Uterus (tissue), 4 donors: ENCODE measurements around the gene INTU. TPM values are rescaled to one million over a fixed set of nuclear protein-coding genes. Genes with fewer than 3 reads are reported as not detected.

Experiments
- DNase-seq, 2 donors: peaks; one replicate each; pipeline ENCODE4 v3.0.0-alpha.2; 2019 to 2020
- H3K27ac ChIP-seq, 2 donors: fragments of 200-600 bp; sonication (generic); 1 replicate in 1 of 2; 2 replicates in 1 of 2; pipeline ENCODE4 v1.5.1; 2016 to 2018
- H3K27me3 ChIP-seq, 2 donors: fragments of 200-600 bp; sonication (generic); one replicate each; pipeline ENCODE4 v1.5.1; 2018 to 2019; ENCODE audit warnings: control low read depth in 1 of 2
- H3K36me3 ChIP-seq, 2 donors: fragments of 200-600 bp; sonication (generic); one replicate each; pipeline ENCODE4 v1.5.1; 2019; ENCODE audit warnings: control low read depth in 1 of 2
- H3K4me1 ChIP-seq, 2 donors: fragments of 200-600 bp; sonication (generic); one replicate each; pipeline ENCODE4 v1.5.1; 2018 to 2019; ENCODE audit warnings: control low read depth in 1 of 2
- H3K4me3 ChIP-seq, 2 donors: fragments of 200-600 bp; sonication (generic); 1 replicate in 1 of 2; 2 replicates in 1 of 2; pipeline ENCODE4 v1.5.1; 2018 to 2019; ENCODE audit warnings: mild to moderate bottlenecking in 1 of 2
- H3K9me3 ChIP-seq, 2 donors: fragments of 200-600 bp; sonication (generic); one replicate each; pipeline ENCODE4 v1.5.1; 2019; ENCODE audit warnings: control low read depth in 1 of 2
- POLR2A ChIP-seq, 2 donors: fragments of 450-650 bp; IDR thresholded peaks; one replicate each; pipeline ENCODE4 v1.6.1; 2016; ENCODE audit warnings: antibody characterized with exemption in 2 of 2, mild to moderate bottlenecking in 1 of 2, moderate library complexity in 1 of 2
- intact Hi-C: fragments of 100-400 bp; cut with DNase I; formaldehyde crosslinking; loops from one replicate; pipeline ENCODE4 v1.15.1; 2023; ENCODE audit warnings: low total_unique reads
- total RNA-seq, 4 donors: library from RNA; depleted of rRNA in 3 of 4; stranded (reverse); fragments of >200 nt in 3 of 4; gene quantifications; one replicate each; pipeline versions ENCODE4 v1.1.0 to v1.2.4, GENCODE V29; 2014 to 2023
- TF ChIP-seq, protein P1 (sequence below), 4 experiments: fragments of 200-600 bp in 2 of 4; fragments of 450-650 bp in 2 of 4; sonication (generic) in 2 of 4; IDR thresholded peaks; one replicate each; pipeline ENCODE4 v1.5.1; 2016 to 2019; ENCODE audit warnings: antibody characterized with exemption in 4 of 4, mild to moderate bottlenecking in 2 of 4, moderate library complexity in 1 of 4
- donor health status: DM: yes; HTN: yes; CAD: no.

The INTU gene
- total RNA-seq, 4 donors from 2014 or later = 5.3 to 31.5 (median 11.4) TPM

DNA sequence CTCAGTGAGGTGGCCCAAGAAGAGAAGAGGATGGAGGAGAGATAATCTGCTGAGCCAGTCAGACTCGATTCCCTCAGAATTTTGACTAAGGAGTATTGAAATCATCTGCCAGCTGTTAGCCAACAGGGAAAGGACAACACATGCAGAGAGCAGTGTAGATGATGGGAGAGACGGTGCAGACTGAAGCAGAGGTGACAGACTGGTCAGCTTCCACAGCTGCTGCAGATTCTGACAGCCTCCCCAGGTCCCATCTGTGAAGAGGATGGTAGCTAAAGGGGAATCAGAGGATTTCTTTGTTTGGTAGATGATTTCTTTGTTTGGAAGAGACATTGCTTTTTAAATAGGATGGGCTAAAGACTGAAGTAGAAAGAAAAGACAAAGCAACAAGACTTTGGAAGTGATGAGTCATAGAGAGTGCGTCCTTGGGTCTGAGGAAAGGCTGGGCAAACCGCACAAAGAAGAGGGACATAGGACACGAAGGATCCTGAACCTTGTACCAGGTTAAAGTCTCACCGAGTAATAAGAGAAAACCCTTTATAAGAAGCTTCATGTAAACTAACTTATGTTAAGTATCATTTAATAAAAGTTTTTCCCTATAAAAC lies 27.6 kb downstream of the INTU start:
- no peaks in the 10 kb centered on the region for H3K9me3 ChIP-seq
- DNase-seq = no peak
- no peak overlapping the region for H3K27ac ChIP-seq
- no peak overlapping the region for H3K4me3 ChIP-seq
- no peaks in the 10 kb centered on the region for H3K36me3 ChIP-seq
- no peaks in the 10 kb centered on the region for H3K27me3 ChIP-seq
- TF ChIP-seq, protein P1, sequence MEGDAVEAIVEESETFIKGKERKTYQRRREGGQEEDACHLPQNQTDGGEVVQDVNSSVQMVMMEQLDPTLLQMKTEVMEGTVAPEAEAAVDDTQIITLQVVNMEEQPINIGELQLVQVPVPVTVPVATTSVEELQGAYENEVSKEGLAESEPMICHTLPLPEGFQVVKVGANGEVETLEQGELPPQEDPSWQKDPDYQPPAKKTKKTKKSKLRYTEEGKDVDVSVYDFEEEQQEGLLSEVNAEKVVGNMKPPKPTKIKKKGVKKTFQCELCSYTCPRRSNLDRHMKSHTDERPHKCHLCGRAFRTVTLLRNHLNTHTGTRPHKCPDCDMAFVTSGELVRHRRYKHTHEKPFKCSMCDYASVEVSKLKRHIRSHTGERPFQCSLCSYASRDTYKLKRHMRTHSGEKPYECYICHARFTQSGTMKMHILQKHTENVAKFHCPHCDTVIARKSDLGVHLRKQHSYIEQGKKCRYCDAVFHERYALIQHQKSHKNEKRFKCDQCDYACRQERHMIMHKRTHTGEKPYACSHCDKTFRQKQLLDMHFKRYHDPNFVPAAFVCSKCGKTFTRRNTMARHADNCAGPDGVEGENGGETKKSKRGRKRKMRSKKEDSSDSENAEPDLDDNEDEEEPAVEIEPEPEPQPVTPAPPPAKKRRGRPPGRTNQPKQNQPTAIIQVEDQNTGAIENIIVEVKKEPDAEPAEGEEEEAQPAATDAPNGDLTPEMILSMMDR (IDR thresholded peaks at IDR 0.05) = no peak
- no peak for TF ChIP-seq POLR2A (IDR thresholded peaks at IDR 0.05)
- intact Hi-C loops = no loop called here
- no peaks in the 10 kb centered on the region for H3K4me1 ChIP-seq

- Histone ChIP-seq H3K27ac (no peak overlapping the region), H3K4me1 (no peaks in the 10 kb centered on the region), H3K27me3 (no peaks in the 10 kb centered on the region), H3K4me3 (no peak overlapping the region), H3K9me3 (no peaks in the 10 kb centered on the region), H3K36me3 (peaks cover 0 to 3% of the 10 kb centered on the region in 2 donors)
- intact Hi-C loops = no loop called here
- TF ChIP-seq, protein P1 (IDR thresholded peaks at IDR 0.05) = no peak
- no peak for TF ChIP-seq POLR2A (IDR thresholded peaks at IDR 0.05)
- DNase-seq = no peak
These were observed 34.4 kb downstream of the INTU start for GRCh38 chr4:127667116-127667515.

- Histone ChIP-seq H3K4me3 (no peak overlapping the region), H3K27me3 (no peaks in the 10 kb centered on the region), H3K9me3 (no peaks in the 10 kb centered on the region), H3K36me3 (peaks cover 0 to 3% of the 10 kb centered on the region in 2 donors), H3K4me1 (no peaks in the 10 kb centered on the region), H3K27ac (no peak overlapping the region)
- no peak for DNase-seq
- intact Hi-C loops = no loop called here
- TF ChIP-seq POLR2A (IDR thresholded peaks at IDR 0.05) = no peak
- TF ChIP-seq, protein P1 (IDR thresholded peaks at IDR 0.05) = no peak
These were observed 35.0 kb downstream of the INTU start for GRCh38 chr4:127667772-127668171.

DNA sequence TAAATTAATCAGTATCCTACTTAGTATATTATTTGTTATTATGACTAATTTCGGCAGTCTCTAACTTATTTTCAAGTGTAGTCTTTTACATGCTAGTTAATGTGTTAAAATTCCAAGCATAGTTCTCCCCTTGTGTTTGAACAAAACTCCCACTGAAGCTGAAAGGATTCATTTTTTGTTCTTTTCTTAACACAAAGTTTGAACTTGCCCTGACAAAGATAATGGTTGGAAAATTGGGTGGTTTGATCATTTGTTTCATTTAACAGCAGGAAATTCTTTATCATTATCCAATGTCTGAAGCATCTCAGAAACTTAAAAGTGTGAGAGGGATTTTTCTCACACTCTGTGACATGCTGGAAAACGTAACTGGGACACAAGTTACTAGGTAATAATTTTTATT lies 36.0 kb downstream of the INTU start:
- Histone ChIP-seq H3K4me1 (no peaks in the 10 kb centered on the region), H3K4me3 (no peak overlapping the region), H3K9me3 (no peaks in the 10 kb centered on the region), H3K27ac (no peak overlapping the region), H3K27me3 (no peaks in the 10 kb centered on the region), H3K36me3 (peaks cover 0 to 3% of the 10 kb centered on the region in 2 donors)
- intact Hi-C loops = no loop called here
- DNase-seq = no peak
- TF ChIP-seq POLR2A (IDR thresholded peaks at IDR 0.05) = no peak
- TF ChIP-seq, protein P1 (IDR thresholded peaks at IDR 0.05) = no peak

- intact Hi-C loops = no loop called here
- no peak overlapping the region for H3K4me3 ChIP-seq
- H3K27me3 ChIP-seq = no peaks in the 10 kb centered on the region
- DNase-seq = no peak
- TF ChIP-seq POLR2A (IDR thresholded peaks at IDR 0.05) = no peak
- TF ChIP-seq, protein P1 (IDR thresholded peaks at IDR 0.05) = no peak
- no peak overlapping the region for H3K27ac ChIP-seq
- H3K9me3 ChIP-seq = no peaks in the 10 kb centered on the region
- H3K36me3 ChIP-seq = peaks cover 0 to 3% of the 10 kb centered on the region in 2 donors
- no peaks in the 10 kb centered on the region for H3K4me1 ChIP-seq
These were observed 36.9 kb downstream of the INTU start for GRCh38 chr4:127669691-127670090.
